ENCODE measurements around the gene CCSER1.
"Not testable (repeated sequence)": the region's sequence is repeated elsewhere in the genome, so short reads cannot be mapped to it uniquely, and the experiment has no call there.

Gene CCSER1

DNA sequence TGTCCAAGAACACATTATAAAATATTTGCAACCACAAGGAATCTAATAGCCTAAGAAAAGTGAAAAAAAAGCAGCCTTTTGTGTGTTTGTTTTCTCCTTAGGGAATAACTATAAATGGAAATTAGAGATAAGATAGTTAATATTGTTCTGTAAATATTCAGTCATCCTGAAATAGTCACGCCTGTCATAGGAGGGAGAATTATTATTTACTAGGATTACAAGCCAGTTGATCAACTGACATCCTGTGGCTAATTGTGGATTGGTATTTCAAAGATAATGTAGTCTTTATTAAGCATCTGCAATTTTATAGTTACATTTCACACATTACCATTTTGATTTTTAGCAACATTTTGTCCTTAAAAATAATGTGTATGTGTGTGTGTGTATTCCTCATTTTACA lies 118.6 kb downstream of the CCSER1 start:
- no peaks in the 10 kb centered on the region for H3K4me1 ChIP-seq (ENCODE audit: insufficient read depth, low read length)
- no peaks in the 10 kb centered on the region for H3K27me3 ChIP-seq (ENCODE audit: insufficient read depth, low read length)
- H3K4me3 ChIP-seq (ENCODE audit: low read length): no peak overlapping the region
- H3K36me3 ChIP-seq (ENCODE audit: insufficient read depth, low read depth, low read length): no peaks in the 10 kb centered on the region
- H3K9me3 ChIP-seq (ENCODE audit: insufficient read depth, low read depth, low read length): no peaks in the 10 kb centered on the region
- no peak overlapping the region for H3K27ac ChIP-seq (ENCODE audit: low read length)
- no peak overlapping the region for H3K9ac ChIP-seq (ENCODE audit: low read depth, low read length)

- Histone ChIP-seq H3K4me3 (ENCODE audit: low read length) (no peak overlapping the region), H3K9me3 (ENCODE audit: insufficient read depth, low read depth, low read length) (no peaks in the 10 kb centered on the region), H3K4me1 (ENCODE audit: insufficient read depth, low read length) (no peaks in the 10 kb centered on the region), H3K9ac (ENCODE audit: low read depth, low read length) (no peak overlapping the region), H3K27me3 (ENCODE audit: insufficient read depth, low read length) (no peaks in the 10 kb centered on the region), H3K36me3 (ENCODE audit: insufficient read depth, low read depth, low read length) (no peaks in the 10 kb centered on the region), H3K27ac (ENCODE audit: low read length) (no peak overlapping the region)
Measured at GRCh38 chr4:90246816-90247215, 119.6 kb downstream of the CCSER1 start.

DNA sequence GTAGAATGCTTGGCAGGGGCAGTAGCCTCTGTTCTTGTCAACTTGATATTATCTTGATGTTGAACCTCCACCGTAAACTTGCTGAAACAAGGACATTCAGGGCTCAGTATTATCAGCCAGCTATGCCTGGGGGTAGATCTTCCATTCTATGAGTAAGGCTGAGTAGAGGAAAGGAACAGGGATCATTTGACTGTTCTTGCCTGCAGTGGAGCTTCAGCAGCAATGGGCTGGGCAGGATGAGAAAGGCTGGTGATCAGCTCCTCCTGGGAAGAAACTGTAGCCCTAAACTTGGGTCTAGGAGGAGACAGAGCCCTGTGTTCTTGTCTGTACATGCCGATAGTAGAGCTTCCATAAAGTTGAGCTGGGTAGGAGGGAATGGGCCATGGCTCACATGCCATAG lies 127.2 kb downstream of the CCSER1 start:
- no peak overlapping the region for H3K27ac ChIP-seq (ENCODE audit: low read length)
- H3K4me3 ChIP-seq (ENCODE audit: low read length): no peak overlapping the region
- no peaks in the 10 kb centered on the region for H3K27me3 ChIP-seq (ENCODE audit: insufficient read depth, low read length)
- no peaks in the 10 kb centered on the region for H3K4me1 ChIP-seq (ENCODE audit: insufficient read depth, low read length)
- no peak overlapping the region for H3K9ac ChIP-seq (ENCODE audit: low read depth, low read length)
- H3K9me3 ChIP-seq (ENCODE audit: insufficient read depth, low read depth, low read length): no peaks in the 10 kb centered on the region
- no peaks in the 10 kb centered on the region for H3K36me3 ChIP-seq (ENCODE audit: insufficient read depth, low read depth, low read length)

DNA sequence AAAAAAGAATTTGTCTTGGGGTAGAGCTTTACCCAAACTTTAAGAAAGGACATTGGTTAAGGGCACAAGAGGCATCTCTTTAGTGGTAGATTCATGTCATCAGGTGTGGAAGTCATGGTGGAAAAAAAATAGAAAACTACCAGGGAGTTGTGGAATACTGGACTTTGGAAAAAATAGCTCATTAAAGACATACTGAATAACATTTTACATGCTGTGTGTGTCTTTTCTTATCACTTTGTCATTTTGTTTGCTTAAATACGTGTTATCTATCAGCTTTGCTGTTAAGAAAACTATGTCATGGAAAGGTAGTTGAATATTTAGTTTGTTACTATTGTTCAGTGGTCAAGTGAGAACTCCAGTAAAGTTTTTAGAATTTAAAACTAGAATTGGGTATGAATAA lies 147.0 kb downstream of the CCSER1 start:
- H3K27me3 ChIP-seq (ENCODE audit: insufficient read depth, low read length): no peaks in the 10 kb centered on the region
- H3K9ac ChIP-seq (ENCODE audit: low read depth, low read length): no peak overlapping the region
- H3K4me1 ChIP-seq (ENCODE audit: insufficient read depth, low read length): no peaks in the 10 kb centered on the region

DNA sequence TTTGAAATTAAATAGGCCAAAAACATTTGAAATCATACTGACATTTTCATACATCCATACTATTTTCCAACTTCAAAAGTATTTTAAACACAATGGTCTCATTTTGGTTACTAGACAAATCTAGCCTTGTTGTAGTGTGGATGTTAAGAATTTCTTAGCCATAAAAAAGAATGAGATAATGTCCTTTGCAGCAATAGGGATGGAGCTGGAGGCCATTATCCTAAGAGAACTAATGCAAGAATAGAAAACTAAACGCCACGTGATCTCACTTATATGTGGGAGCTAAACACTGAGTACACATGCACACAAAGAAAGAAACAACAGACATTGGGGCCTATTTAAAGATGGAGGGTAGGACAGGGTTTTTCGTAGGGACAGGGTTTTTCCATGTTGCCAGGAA lies 153.8 kb downstream of the CCSER1 start:
- no peaks in the 10 kb centered on the region for H3K9me3 ChIP-seq (ENCODE audit: insufficient read depth, low read depth, low read length)
- H3K27me3 ChIP-seq (ENCODE audit: insufficient read depth, low read length): peaks cover 5% of the 10 kb centered on the region; the same call in 1 of the 2 replicates
- H3K4me3 ChIP-seq (ENCODE audit: low read length): no peak overlapping the region
- H3K36me3 ChIP-seq (ENCODE audit: insufficient read depth, low read depth, low read length): no peaks in the 10 kb centered on the region
- H3K9ac ChIP-seq (ENCODE audit: low read depth, low read length): no peak overlapping the region
- peaks cover 4% of the 10 kb centered on the region; the same call in 1 of the 2 replicates for H3K4me1 ChIP-seq (ENCODE audit: insufficient read depth, low read length)
- H3K27ac ChIP-seq (ENCODE audit: low read length): no peak overlapping the region

More for the DNA sequence above, 147.0 kb downstream of the CCSER1 start:
- Histone ChIP-seq H3K9me3 (ENCODE audit: insufficient read depth, low read depth, low read length) (peaks cover 7% of the 10 kb centered on the region; the same call in 1 of the 2 replicates), H3K36me3 (ENCODE audit: insufficient read depth, low read depth, low read length) (no peaks in the 10 kb centered on the region), H3K27ac (ENCODE audit: low read length) (no peak overlapping the region), H3K4me3 (ENCODE audit: low read length) (no peak overlapping the region)

DNA sequence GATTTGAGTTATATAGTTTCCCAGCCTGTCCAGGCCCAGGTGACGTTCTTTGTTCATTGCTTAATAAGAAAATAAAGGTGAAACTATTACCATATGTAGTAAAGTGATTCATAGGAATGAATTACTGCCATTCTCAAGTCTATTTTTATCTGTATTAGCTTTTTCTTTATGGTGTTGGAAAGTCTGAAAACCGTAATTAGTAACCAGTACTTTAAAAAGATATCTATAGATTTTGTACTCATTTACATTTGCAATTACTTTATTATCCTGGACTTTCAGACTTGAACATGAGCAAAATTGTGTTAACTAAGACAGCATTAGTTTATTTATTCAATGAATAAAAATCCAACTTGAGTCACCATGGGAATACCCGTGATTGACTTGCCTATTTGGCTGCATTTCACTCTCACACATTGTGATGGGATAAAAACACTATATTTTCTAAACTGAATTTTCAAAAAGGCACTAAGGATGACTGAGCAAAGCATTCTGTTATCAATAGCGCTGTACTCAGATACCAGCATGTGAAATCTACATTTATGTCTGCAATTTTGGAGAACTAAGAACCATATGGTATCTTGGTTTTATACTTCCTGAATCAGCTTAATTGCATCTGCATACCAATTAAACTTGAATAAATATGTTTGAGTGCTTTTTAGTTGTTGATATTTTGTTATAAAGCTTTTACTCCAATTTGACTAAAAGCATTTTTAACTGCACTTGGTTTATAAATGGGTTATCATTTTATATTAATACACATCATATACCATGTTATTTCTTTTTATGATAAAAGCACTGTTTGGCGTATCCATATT lies 154.6 kb downstream of the CCSER1 start:
- H3K27me3 ChIP-seq (ENCODE audit: insufficient read depth, low read length): peaks cover 5% of the 10 kb centered on the region; the same call in 1 of the 2 replicates
- no peak overlapping the region for H3K4me3 ChIP-seq (ENCODE audit: low read length)
- H3K36me3 ChIP-seq (ENCODE audit: insufficient read depth, low read depth, low read length): no peaks in the 10 kb centered on the region
- H3K9ac ChIP-seq (ENCODE audit: low read depth, low read length): no peak overlapping the region
- H3K4me1 ChIP-seq (ENCODE audit: insufficient read depth, low read length): peaks cover 4% of the 10 kb centered on the region; the same call in 1 of the 2 replicates
- H3K27ac ChIP-seq (ENCODE audit: low read length): no peak overlapping the region
- no peaks in the 10 kb centered on the region for H3K9me3 ChIP-seq (ENCODE audit: insufficient read depth, low read depth, low read length)

- H3K9me3 ChIP-seq (ENCODE audit: insufficient read depth, low read depth, low read length): no peaks in the 10 kb centered on the region
- H3K27ac ChIP-seq (ENCODE audit: low read length): no peak overlapping the region
- no peaks in the 10 kb centered on the region for H3K36me3 ChIP-seq (ENCODE audit: insufficient read depth, low read depth, low read length)
- H3K9ac ChIP-seq (ENCODE audit: low read depth, low read length): no peak overlapping the region
- no peak overlapping the region for H3K4me3 ChIP-seq (ENCODE audit: low read length)
- no peaks in the 10 kb centered on the region for H3K4me1 ChIP-seq (ENCODE audit: insufficient read depth, low read length)
- H3K27me3 ChIP-seq (ENCODE audit: insufficient read depth, low read length): no peaks in the 10 kb centered on the region
Measured at GRCh38 chr4:90290345-90290744, 163.2 kb downstream of the CCSER1 start.

GRCh38 chr4:90292438-90292837 lies 165.2 kb downstream of the CCSER1 start:
- no peaks in the 10 kb centered on the region for H3K36me3 ChIP-seq (ENCODE audit: insufficient read depth, low read depth, low read length)
- H3K27me3 ChIP-seq (ENCODE audit: insufficient read depth, low read length): no peaks in the 10 kb centered on the region
- H3K4me3 ChIP-seq (ENCODE audit: low read length): no peak overlapping the region
- no peaks in the 10 kb centered on the region for H3K4me1 ChIP-seq (ENCODE audit: insufficient read depth, low read length)
- no peak overlapping the region for H3K9ac ChIP-seq (ENCODE audit: low read depth, low read length)
- H3K27ac ChIP-seq (ENCODE audit: low read length): no peak overlapping the region
- H3K9me3 ChIP-seq (ENCODE audit: insufficient read depth, low read depth, low read length): no peaks in the 10 kb centered on the region

- Histone ChIP-seq H3K27me3 (ENCODE audit: insufficient read depth, low read length) (no peaks in the 10 kb centered on the region), H3K4me3 (ENCODE audit: low read length) (no peak overlapping the region), H3K9me3 (ENCODE audit: insufficient read depth, low read depth, low read length) (no peaks in the 10 kb centered on the region), H3K9ac (ENCODE audit: low read depth, low read length) (no peak overlapping the region), H3K27ac (ENCODE audit: low read length) (no peak overlapping the region), H3K4me1 (ENCODE audit: insufficient read depth, low read length) (no peaks in the 10 kb centered on the region), H3K36me3 (ENCODE audit: insufficient read depth, low read depth, low read length) (no peaks in the 10 kb centered on the region)
Measured at GRCh38 chr4:90293320-90293719, 166.1 kb downstream of the CCSER1 start.

DNA sequence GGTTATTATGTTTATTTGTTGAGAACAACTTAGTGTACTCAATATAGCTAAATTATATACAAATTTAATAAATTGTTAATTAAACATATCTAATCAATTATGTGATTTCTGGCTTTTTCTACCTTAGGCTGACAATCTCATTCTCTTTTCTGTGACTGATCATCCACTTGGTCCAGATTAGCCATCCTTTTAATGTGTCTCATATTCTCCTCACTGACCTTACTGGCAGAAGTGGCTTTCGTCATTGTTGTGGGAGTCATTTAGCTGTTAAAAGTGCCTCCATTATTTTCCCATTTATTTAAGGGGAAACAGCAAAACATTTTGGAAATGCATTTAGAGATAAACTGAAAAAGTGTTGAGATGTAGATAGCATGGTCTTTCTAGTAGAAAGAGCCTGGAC lies 172.2 kb downstream of the CCSER1 start:
- Histone ChIP-seq H3K4me3 (ENCODE audit: low read length) (no peak overlapping the region), H3K27ac (ENCODE audit: low read length) (no peak overlapping the region), H3K27me3 (ENCODE audit: insufficient read depth, low read length) (no peaks in the 10 kb centered on the region), H3K36me3 (ENCODE audit: insufficient read depth, low read depth, low read length) (no peaks in the 10 kb centered on the region), H3K9ac (ENCODE audit: low read depth, low read length) (no peak overlapping the region), H3K4me1 (ENCODE audit: insufficient read depth, low read length) (no peaks in the 10 kb centered on the region), H3K9me3 (ENCODE audit: insufficient read depth, low read depth, low read length) (no peaks in the 10 kb centered on the region)

- Histone ChIP-seq H3K36me3 (ENCODE audit: insufficient read depth, low read depth, low read length) (no peaks in the 10 kb centered on the region), H3K27ac (ENCODE audit: low read length) (no peak overlapping the region), H3K4me3 (ENCODE audit: low read length) (no peak overlapping the region), H3K27me3 (ENCODE audit: insufficient read depth, low read length) (no peaks in the 10 kb centered on the region), H3K4me1 (ENCODE audit: insufficient read depth, low read length) (no peaks in the 10 kb centered on the region), H3K9ac (ENCODE audit: low read depth, low read length) (no peak overlapping the region), H3K9me3 (ENCODE audit: insufficient read depth, low read depth, low read length) (no peaks in the 10 kb centered on the region)
Measured at GRCh38 chr4:90306810-90307209, 179.6 kb downstream of the CCSER1 start.

DNA sequence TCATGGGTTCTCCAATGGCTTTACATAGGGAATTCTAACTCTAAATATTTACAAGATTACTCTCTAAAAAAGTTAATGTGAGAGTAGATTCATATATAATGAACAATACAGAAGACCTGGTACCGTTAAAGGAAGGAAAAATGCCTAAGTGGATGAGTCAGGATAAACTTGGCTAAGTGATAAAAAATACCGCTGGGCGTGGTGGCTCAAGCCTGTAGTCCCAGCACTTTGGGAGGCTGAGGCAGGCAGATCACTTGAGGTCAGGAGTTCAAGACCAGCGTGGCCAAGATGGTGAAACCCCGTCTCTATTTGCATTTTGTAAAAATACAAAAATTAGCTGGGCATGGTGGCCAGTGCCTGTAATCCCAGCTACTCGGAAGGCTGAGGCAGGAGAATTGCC lies 189.9 kb downstream of the CCSER1 start:
- not testable (repeated sequence) for H3K4me3 ChIP-seq (ENCODE audit: low read length); H3K36me3 ChIP-seq (ENCODE audit: insufficient read depth, low read depth, low read length); H3K9ac ChIP-seq (ENCODE audit: low read depth, low read length); H3K27ac ChIP-seq (ENCODE audit: low read length); H3K9me3 ChIP-seq (ENCODE audit: insufficient read depth, low read depth, low read length); H3K27me3 ChIP-seq (ENCODE audit: insufficient read depth, low read length); H3K4me1 ChIP-seq (ENCODE audit: insufficient read depth, low read length)

Data from iPS-20b (cell line).